Measurements from ENCODE around the gene CPNE4.

Gene CPNE4

DNA sequence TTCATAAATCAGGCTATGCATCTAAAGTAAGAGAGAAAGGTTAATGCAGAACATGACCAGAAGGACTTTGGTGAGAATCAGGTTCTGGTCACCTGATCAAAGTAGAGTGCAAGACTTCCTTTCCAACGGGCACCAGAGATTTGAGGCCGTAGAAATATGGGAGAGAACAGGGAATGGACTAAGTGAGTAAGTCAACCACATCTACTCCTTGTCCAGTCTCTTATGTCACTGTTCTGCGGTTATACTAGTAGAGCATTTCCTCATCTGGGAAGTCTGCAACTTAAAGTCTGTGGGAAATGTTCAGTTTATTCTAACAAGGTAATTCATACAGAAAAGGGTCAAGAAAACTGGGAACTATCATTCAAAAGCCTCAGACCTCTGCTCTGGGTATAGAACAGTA is 232.8 kb downstream of the CPNE4 start:
- H2AFZ ChIP-seq (ENCODE audit: low read length): no peak overlapping the region
- H3K9me2 ChIP-seq (ENCODE audit: low read depth, low read length): no peaks in the 10 kb centered on the region
- no peaks in the 10 kb centered on the region for H3K27me3 ChIP-seq (ENCODE audit: insufficient read depth, low read length)
- H3K36me3 ChIP-seq (ENCODE audit: insufficient read depth, low read length): no peaks in the 10 kb centered on the region
- no peaks in the 10 kb centered on the region for H3K79me2 ChIP-seq (ENCODE audit: insufficient read depth, low read length)
- no peaks in the 10 kb centered on the region for H3F3A ChIP-seq (ENCODE audit: insufficient read depth, low read length)
- no peak overlapping the region for H3K4me3 ChIP-seq (ENCODE audit: low read depth, low read length, poor library complexity, severe bottlenecking)
- no peak for TF ChIP-seq EZH2 (IDR thresholded peaks at IDR 0.05; ENCODE audit: borderline replicate concordance, low read length)
- TF ChIP-seq, protein P1, sequence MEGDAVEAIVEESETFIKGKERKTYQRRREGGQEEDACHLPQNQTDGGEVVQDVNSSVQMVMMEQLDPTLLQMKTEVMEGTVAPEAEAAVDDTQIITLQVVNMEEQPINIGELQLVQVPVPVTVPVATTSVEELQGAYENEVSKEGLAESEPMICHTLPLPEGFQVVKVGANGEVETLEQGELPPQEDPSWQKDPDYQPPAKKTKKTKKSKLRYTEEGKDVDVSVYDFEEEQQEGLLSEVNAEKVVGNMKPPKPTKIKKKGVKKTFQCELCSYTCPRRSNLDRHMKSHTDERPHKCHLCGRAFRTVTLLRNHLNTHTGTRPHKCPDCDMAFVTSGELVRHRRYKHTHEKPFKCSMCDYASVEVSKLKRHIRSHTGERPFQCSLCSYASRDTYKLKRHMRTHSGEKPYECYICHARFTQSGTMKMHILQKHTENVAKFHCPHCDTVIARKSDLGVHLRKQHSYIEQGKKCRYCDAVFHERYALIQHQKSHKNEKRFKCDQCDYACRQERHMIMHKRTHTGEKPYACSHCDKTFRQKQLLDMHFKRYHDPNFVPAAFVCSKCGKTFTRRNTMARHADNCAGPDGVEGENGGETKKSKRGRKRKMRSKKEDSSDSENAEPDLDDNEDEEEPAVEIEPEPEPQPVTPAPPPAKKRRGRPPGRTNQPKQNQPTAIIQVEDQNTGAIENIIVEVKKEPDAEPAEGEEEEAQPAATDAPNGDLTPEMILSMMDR (IDR thresholded peaks at IDR 0.05; ENCODE audit: low read length): no peak
- no peak overlapping the region for H3K4me2 ChIP-seq (ENCODE audit: low read length)
- no peak overlapping the region for H3K9ac ChIP-seq (ENCODE audit: low read length)
- H4K20me1 ChIP-seq (ENCODE audit: insufficient read depth, low read length): no peaks in the 10 kb centered on the region
- H3K27ac ChIP-seq (ENCODE audit: low read depth, low read length, poor library complexity, severe bottlenecking): no peak overlapping the region
- no peaks in the 10 kb centered on the region for H3K4me1 ChIP-seq (ENCODE audit: insufficient read depth, low read length, severe bottlenecking)
- H3K9me3 ChIP-seq (ENCODE audit: low read length): no peaks in the 10 kb centered on the region

DNA sequence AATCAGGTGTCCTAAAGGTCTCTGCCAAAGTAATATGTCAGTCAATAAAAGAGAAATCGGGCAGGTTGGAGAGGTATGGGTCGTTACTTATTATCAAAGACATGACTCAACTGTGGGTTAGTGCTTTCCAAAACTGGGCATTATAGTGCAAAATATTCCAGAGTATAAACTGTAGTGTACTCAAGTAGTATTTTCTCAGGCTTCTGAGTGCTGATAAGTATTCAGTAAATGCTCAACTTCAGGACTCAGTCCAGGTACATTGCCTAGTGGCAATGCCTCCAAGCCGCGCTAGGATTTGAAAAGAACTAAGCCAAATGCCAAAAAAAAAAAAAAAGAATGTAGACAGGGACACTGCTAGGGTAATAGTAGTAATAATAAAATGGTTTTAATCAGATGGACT is 233.2 kb downstream of the CPNE4 start:
- Histone ChIP-seq H3K4me3 (ENCODE audit: low read depth, low read length, poor library complexity, severe bottlenecking) (no peak overlapping the region), H3K36me3 (ENCODE audit: insufficient read depth, low read length) (no peaks in the 10 kb centered on the region), H2AFZ (ENCODE audit: low read length) (no peak overlapping the region), H3K9ac (ENCODE audit: low read length) (no peak overlapping the region), H3K4me1 (ENCODE audit: insufficient read depth, low read length, severe bottlenecking) (no peaks in the 10 kb centered on the region), H3K9me2 (ENCODE audit: low read depth, low read length) (no peaks in the 10 kb centered on the region), H3K9me3 (ENCODE audit: low read length) (no peaks in the 10 kb centered on the region), H3K27me3 (ENCODE audit: insufficient read depth, low read length) (no peaks in the 10 kb centered on the region), H4K20me1 (ENCODE audit: insufficient read depth, low read length) (no peaks in the 10 kb centered on the region), H3K27ac (ENCODE audit: low read depth, low read length, poor library complexity, severe bottlenecking) (no peak overlapping the region), H3F3A (ENCODE audit: insufficient read depth, low read length) (no peaks in the 10 kb centered on the region), H3K4me2 (ENCODE audit: low read length) (no peak overlapping the region), H3K79me2 (ENCODE audit: insufficient read depth, low read length) (no peaks in the 10 kb centered on the region)
- TF ChIP-seq, protein P1 (IDR thresholded peaks at IDR 0.05; ENCODE audit: low read length): no peak
- no peak for TF ChIP-seq EZH2 (IDR thresholded peaks at IDR 0.05; ENCODE audit: borderline replicate concordance, low read length)

DNA sequence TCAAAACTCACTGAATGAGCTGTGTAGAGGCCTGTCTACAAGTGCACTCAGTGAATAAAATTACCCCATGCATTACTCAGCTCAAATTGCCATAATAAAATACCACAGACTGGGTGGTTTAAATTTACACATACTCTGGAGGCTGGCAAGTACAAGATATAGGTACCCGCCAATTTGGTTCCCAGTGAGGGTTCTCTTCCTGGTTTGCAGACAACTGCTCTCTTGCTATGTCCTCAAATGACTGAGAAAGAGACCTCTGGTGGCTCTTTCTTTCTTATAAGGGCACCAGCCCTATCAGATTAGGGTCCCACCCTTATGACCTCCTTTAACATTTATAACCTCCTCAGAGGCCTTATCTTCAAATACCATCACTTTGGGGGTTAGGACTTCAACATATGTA is 237.0 kb downstream of the CPNE4 start:
- Histone ChIP-seq H3K9me2 (ENCODE audit: low read depth, low read length) (no peaks in the 10 kb centered on the region), H3K27ac (ENCODE audit: low read depth, low read length, poor library complexity, severe bottlenecking) (no peak overlapping the region), H4K20me1 (ENCODE audit: insufficient read depth, low read length) (no peaks in the 10 kb centered on the region), H3K79me2 (ENCODE audit: insufficient read depth, low read length) (no peaks in the 10 kb centered on the region), H3F3A (ENCODE audit: insufficient read depth, low read length) (no peaks in the 10 kb centered on the region), H3K4me3 (ENCODE audit: low read depth, low read length, poor library complexity, severe bottlenecking) (no peak overlapping the region), H3K4me2 (ENCODE audit: low read length) (no peak overlapping the region), H3K9me3 (ENCODE audit: low read length) (no peaks in the 10 kb centered on the region), H3K4me1 (ENCODE audit: insufficient read depth, low read length, severe bottlenecking) (no peaks in the 10 kb centered on the region), H2AFZ (ENCODE audit: low read length) (no peak overlapping the region), H3K36me3 (ENCODE audit: insufficient read depth, low read length) (no peaks in the 10 kb centered on the region), H3K9ac (ENCODE audit: low read length) (no peak overlapping the region), H3K27me3 (ENCODE audit: insufficient read depth, low read length) (no peaks in the 10 kb centered on the region)
- TF ChIP-seq, protein P1 (IDR thresholded peaks at IDR 0.05; ENCODE audit: low read length): no peak
- TF ChIP-seq EZH2 (IDR thresholded peaks at IDR 0.05; ENCODE audit: borderline replicate concordance, low read length): no peak

Measured in OCI-LY1 (cell line).